SK-N-SH treated with all-trans-retinoic acid at 6 μM for 48 hours (cell line): Measurements from ENCODE around the gene PDSS2.
"Not testable (repeated sequence)": the region's sequence is repeated elsewhere in the genome, so short reads cannot be mapped to it uniquely, and the experiment has no call there.

ENCODE experiments used
- ATAC-seq: fragments of 200-7000 bp; cut with Tn5 transposase; 3 replicates; pipeline ENCODE4 v1.9.1; 2020; ENCODE audit warnings: mild to moderate bottlenecking, moderate library complexity
- ARNTL ChIP-seq: fragments of 450-650 bp; formaldehyde crosslinking; IDR thresholded peaks from 2 replicates; pipeline ENCODE4 v1.5.0; 2020; ENCODE audit warnings: low read depth, mild to moderate bottlenecking, moderate library complexity, borderline replicate concordance
- CSDC2 ChIP-seq: fragments of 250-450 bp; sonication (Bioruptor Pico); IDR thresholded peaks from 2 replicates; pipeline ENCODE4 v1.5.0; 2020; ENCODE audit warnings: mild to moderate bottlenecking, moderate library complexity
- ISL1 ChIP-seq: fragments of 250-450 bp; sonication (Bioruptor Pico); IDR thresholded peaks from 2 replicates; pipeline ENCODE4 v2.1.2; 2022; ENCODE audit warnings: mild to moderate bottlenecking, moderate library complexity
- TOX ChIP-seq: fragments of 250-450 bp; sonication (Bioruptor Pico); IDR thresholded peaks from 2 replicates; pipeline ENCODE4 v1.8.0; 2021; ENCODE audit warnings: mild to moderate bottlenecking, moderate library complexity, borderline replicate concordance
- ZC3H10 ChIP-seq: fragments of 250-450 bp; sonication (Bioruptor Pico); IDR thresholded peaks from 2 replicates; pipeline ENCODE4 v1.5.1; 2021; ENCODE audit warnings: mild to moderate bottlenecking, moderate library complexity
- ZFP30 ChIP-seq: fragments of 450-650 bp; formaldehyde crosslinking; IDR thresholded peaks from 2 replicates; pipeline ENCODE4 v1.5.0; 2022; ENCODE audit warnings: mild to moderate bottlenecking, moderate library complexity
- ZNF565 ChIP-seq: fragments of 450-650 bp; formaldehyde crosslinking; conservative IDR thresholded peaks from 2 replicates; pipeline ENCODE4 v1.5.0; 2020; ENCODE audit warnings: low read depth, mild to moderate bottlenecking, moderate library complexity
- TF ChIP-seq, protein P1 (sequence below): fragments of 250-450 bp; sonication (Bioruptor Pico); IDR thresholded peaks from 2 replicates; pipeline ENCODE4 v1.8.0; 2021; ENCODE audit warnings: low read depth, mild to moderate bottlenecking, moderate library complexity, borderline replicate concordance
- TF ChIP-seq, protein P2 (sequence below): fragments of 250-450 bp; sonication (Bioruptor Pico); IDR thresholded peaks from 2 replicates; pipeline ENCODE4 v1.8.0; 2020; ENCODE audit warnings: mild to moderate bottlenecking, moderate library complexity, borderline replicate concordance
- TF ChIP-seq, protein P3 (sequence below): fragments of 250-450 bp; sonication (Bioruptor Pico); IDR thresholded peaks from 2 replicates; pipeline ENCODE4 v1.5.1; 2020; ENCODE audit warnings: low read depth, mild to moderate bottlenecking, moderate library complexity
- TF ChIP-seq, protein P4 (sequence below): fragments of 250-450 bp; sonication (Bioruptor Pico); IDR thresholded peaks from 2 replicates; pipeline ENCODE4 v1.5.1; 2021; ENCODE audit warnings: mild to moderate bottlenecking, moderate library complexity
- TF ChIP-seq, protein P5 (sequence below): fragments of 250-450 bp; sonication (Bioruptor Pico); IDR thresholded peaks from 2 replicates; pipeline ENCODE4 v1.5.0; 2020; ENCODE audit warnings: mild to moderate bottlenecking, moderate library complexity

The PDSS2 gene

DNA sequence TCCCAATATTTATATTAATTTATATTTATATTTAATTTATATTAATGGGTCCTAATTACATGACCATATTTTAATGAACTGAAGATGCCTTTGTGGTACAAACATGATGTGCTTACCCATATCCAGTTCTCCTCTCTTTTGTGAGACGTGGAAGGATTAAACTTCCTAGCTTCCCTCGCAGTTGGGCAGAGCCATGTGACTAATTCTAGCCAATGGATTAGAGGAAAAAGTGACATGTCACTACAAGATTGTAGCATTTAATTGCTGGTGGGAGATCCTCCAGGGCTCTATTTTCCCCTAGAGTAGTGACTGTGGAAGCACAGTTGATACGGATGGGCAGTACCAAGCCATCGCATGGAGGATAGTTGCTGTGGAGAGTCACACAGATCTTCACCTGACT, 25.8 kb upstream of the PDSS2 start (continued):
- TF ChIP-seq, protein P1, sequence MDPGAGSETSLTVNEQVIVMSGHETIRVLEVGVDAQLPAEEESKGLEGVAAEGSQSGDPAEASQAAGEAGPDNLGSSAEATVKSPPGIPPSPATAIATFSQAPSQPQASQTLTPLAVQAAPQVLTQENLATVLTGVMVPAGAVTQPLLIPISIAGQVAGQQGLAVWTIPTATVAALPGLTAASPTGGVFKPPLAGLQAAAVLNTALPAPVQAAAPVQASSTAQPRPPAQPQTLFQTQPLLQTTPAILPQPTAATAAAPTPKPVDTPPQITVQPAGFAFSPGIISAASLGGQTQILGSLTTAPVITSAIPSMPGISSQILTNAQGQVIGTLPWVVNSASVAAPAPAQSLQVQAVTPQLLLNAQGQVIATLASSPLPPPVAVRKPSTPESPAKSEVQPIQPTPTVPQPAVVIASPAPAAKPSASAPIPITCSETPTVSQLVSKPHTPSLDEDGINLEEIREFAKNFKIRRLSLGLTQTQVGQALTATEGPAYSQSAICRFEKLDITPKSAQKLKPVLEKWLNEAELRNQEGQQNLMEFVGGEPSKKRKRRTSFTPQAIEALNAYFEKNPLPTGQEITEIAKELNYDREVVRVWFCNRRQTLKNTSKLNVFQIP (CRISPR knock-in tag): no peak
- TF ChIP-seq, protein P2, sequence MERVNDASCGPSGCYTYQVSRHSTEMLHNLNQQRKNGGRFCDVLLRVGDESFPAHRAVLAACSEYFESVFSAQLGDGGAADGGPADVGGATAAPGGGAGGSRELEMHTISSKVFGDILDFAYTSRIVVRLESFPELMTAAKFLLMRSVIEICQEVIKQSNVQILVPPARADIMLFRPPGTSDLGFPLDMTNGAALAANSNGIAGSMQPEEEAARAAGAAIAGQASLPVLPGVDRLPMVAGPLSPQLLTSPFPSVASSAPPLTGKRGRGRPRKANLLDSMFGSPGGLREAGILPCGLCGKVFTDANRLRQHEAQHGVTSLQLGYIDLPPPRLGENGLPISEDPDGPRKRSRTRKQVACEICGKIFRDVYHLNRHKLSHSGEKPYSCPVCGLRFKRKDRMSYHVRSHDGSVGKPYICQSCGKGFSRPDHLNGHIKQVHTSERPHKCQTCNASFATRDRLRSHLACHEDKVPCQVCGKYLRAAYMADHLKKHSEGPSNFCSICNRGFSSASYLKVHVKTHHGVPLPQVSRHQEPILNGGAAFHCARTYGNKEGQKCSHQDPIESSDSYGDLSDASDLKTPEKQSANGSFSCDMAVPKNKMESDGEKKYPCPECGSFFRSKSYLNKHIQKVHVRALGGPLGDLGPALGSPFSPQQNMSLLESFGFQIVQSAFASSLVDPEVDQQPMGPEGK: no peak
- no peak for TF ChIP-seq ZNF565 (CRISPR knock-in tag)

DNA sequence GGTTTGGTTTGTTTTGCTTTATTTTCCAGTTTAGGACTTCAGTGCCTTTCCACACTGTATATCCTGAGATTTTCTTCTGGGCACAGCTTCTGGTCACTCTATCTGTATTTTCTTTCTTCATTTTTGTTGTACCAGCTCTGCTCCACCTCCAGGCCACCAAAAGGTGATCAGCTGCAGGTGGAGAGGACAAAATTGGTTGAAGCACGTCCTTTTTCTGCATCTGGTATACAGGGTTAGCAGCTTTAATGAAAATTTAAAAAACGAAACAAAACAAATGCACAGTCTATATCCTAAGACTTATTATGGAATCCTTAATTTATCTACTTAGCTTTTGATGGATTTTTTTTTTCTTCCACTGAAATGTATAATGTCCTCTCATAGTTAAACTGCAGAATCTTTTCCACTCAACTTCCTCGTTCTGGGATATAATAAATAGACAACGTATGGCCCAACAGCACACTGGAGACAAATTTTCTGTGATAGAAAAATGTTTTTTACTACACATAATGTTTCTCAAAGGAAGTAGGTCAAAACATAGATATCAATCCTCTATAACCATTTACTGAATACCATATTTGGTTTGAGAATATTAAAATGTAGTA, 19.8 kb upstream of the PDSS2 start:
- TF ChIP-seq CSDC2 (CRISPR knock-in tag): no peak
- TF ChIP-seq, protein P3, sequence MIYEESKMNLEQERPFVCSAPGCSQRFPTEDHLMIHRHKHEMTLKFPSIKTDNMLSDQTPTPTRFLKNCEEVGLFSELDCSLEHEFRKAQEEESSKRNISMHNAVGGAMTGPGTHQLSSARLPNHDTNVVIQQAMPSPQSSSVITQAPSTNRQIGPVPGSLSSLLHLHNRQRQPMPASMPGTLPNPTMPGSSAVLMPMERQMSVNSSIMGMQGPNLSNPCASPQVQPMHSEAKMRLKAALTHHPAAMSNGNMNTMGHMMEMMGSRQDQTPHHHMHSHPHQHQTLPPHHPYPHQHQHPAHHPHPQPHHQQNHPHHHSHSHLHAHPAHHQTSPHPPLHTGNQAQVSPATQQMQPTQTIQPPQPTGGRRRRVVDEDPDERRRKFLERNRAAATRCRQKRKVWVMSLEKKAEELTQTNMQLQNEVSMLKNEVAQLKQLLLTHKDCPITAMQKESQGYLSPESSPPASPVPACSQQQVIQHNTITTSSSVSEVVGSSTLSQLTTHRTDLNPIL (CRISPR knock-in tag): no peak
- TF ChIP-seq, all 23 proteins: peak for 0
- ATAC-seq: no peak

DNA sequence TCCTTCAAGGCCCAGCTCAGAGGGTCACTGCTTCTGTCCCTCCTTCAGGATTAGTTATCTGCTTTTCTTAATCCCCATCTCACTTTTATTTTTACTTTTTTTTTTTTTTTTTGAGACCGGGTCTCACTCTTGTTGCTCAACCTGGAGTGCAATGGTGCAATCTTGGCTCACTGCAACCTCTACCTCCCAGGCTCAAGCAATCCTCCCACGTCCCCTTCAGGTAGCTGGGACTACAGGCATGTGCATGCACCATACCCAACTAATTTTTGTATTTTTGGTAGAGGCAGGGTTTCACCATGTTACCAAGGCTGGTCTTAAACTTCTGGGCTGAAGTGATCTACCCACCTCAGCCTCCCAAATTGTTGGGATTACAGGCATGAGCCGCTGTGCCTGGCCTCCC, 16.5 kb upstream of the PDSS2 start:
- not testable (repeated sequence) for ATAC-seq

DNA sequence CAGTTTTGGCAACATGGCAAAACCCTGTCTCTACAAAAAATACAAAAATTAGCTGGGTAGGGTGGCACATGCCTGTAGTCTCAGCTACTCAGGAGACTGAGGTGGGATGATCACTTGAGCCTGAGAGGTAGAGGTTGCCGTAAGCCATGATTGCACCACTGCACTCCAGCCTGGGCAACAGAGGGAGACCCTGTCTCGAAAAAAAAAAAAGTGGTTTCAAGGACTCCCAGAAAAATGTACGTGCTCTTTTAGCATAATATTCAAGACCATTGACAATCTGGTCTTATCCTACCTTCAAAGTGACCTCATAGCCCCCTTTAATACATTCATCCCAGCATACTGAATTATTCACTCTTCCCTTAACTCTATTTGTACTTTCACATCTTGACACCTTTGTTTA, 16.0 kb upstream of the PDSS2 start:
- ATAC-seq: not testable (repeated sequence)

DNA sequence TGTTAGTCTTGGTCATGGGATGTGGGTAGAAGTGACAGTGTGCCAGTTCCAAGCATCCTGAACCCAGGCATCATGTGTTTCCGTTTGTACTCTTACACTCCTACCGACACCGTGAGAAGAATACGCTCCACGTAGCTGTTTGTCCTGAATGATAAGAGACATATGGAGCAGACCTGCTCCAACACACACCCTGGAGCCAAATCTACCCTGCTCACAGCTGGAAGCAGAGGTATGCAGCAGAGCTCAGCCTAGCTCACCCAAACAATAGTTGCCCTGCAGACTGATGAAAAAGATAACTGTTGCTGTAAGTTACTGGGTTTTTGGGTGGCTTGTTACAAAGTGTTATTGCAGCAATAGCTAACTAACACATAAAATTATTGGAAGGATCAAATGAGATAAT, 14.3 kb upstream of the PDSS2 start:
- ATAC-seq: no peak
- TF ChIP-seq, protein P1 (CRISPR knock-in tag): no peak
- TF ChIP-seq, protein P4, sequence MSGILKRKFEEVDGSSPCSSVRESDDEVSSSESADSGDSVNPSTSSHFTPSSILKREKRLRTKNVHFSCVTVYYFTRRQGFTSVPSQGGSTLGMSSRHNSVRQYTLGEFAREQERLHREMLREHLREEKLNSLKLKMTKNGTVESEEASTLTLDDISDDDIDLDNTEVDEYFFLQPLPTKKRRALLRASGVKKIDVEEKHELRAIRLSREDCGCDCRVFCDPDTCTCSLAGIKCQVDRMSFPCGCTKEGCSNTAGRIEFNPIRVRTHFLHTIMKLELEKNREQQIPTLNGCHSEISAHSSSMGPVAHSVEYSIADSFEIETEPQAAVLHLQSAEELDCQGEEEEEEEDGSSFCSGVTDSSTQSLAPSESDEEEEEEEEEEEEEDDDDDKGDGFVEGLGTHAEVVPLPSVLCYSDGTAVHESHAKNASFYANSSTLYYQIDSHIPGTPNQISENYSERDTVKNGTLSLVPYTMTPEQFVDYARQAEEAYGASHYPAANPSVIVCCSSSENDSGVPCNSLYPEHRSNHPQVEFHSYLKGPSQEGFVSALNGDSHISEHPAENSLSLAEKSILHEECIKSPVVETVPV (CRISPR knock-in tag): no peak
- TF ChIP-seq ZFP30 (CRISPR knock-in tag): no peak
- TF ChIP-seq ZC3H10: no peak
- TF ChIP-seq TOX (CRISPR knock-in tag): no peak
- TF ChIP-seq ARNTL (CRISPR knock-in tag): no peak
- no peak for TF ChIP-seq ISL1 (CRISPR knock-in tag)
- TF ChIP-seq, protein P2: no peak
- TF ChIP-seq, all 23 proteins: peak for 0

DNA sequence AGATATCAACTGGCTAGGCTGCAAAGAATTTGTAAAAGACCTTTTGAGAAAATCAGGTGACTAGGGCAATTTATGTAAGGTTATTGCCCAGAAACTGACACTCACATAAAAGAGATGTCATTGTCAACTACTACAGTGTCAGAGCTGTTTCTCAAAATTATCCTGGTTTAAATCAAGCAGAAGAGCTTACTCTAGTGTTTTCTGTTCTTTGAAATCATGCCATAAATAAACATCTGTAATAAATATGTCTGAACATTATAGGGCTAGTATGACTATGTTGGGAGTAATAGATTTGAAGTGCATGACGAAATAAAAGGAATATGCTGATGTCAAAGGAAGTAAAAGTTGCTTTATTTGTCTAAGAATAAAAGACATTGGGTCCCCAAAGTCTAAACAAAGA, 11.0 kb upstream of the PDSS2 start:
- no peak for ATAC-seq
- TF ChIP-seq, protein P5, sequence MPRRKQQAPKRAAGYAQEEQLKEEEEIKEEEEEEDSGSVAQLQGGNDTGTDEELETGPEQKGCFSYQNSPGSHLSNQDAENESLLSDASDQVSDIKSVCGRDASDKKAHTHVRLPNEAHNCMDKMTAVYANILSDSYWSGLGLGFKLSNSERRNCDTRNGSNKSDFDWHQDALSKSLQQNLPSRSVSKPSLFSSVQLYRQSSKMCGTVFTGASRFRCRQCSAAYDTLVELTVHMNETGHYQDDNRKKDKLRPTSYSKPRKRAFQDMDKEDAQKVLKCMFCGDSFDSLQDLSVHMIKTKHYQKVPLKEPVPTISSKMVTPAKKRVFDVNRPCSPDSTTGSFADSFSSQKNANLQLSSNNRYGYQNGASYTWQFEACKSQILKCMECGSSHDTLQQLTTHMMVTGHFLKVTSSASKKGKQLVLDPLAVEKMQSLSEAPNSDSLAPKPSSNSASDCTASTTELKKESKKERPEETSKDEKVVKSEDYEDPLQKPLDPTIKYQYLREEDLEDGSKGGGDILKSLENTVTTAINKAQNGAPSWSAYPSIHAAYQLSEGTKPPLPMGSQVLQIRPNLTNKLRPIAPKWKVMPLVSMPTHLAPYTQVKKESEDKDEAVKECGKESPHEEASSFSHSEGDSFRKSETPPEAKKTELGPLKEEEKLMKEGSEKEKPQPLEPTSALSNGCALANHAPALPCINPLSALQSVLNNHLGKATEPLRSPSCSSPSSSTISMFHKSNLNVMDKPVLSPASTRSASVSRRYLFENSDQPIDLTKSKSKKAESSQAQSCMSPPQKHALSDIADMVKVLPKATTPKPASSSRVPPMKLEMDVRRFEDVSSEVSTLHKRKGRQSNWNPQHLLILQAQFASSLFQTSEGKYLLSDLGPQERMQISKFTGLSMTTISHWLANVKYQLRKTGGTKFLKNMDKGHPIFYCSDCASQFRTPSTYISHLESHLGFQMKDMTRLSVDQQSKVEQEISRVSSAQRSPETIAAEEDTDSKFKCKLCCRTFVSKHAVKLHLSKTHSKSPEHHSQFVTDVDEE: no peak
